Ovary (tissue), 3 donors: ENCODE results near the gene ATP6V1G3.

Source experiments
- CTCF ChIP-seq, 3 donors: fragments of 450-650 bp in 2 of 3; fragments of 200-600 bp in 1 of 3; IDR thresholded peaks; one replicate each; pipeline versions ENCODE4 v1.5.1 to v1.8.0; 2016 to 2022; ENCODE audit warnings: antibody characterized with exemption in 3 of 3, mild to moderate bottlenecking in 1 of 3
- EP300 ChIP-seq: sonication (generic); formaldehyde crosslinking; IDR thresholded peaks from one replicate; pipeline ENCODE4 v1.6.1; 2017; ENCODE audit warnings: antibody characterized with exemption
- POLR2A ChIP-seq: fragments of 450-650 bp; IDR thresholded peaks from one replicate; pipeline ENCODE4 v1.6.1; 2017; ENCODE audit warnings: antibody characterized with exemption, mild to moderate bottlenecking, moderate library complexity
- donor health status: DM: no; HTN: no; CAD: no.

GRCh38 chr1:198550941-198551524 is 10.6 kb upstream of the ATP6V1G3 start:
- TF ChIP-seq POLR2A (no peak), CTCF (IDR thresholded peaks at IDR 0.05) (no peak), EP300 (no peak)
